GM12874 (cell line): Measurements from ENCODE around the gene HIF3A.

Experiments
- TF ChIP-seq, protein P1 (sequence below): IDR thresholded peaks from 2 replicates; pipeline ENCODE4 v1.5.1; 2011; ENCODE audit warnings: low read depth, mild to moderate bottlenecking, control low read depth, low read length, moderate library complexity; ENCODE audit not compliant: insufficient read depth

HIF3A gene

DNA sequence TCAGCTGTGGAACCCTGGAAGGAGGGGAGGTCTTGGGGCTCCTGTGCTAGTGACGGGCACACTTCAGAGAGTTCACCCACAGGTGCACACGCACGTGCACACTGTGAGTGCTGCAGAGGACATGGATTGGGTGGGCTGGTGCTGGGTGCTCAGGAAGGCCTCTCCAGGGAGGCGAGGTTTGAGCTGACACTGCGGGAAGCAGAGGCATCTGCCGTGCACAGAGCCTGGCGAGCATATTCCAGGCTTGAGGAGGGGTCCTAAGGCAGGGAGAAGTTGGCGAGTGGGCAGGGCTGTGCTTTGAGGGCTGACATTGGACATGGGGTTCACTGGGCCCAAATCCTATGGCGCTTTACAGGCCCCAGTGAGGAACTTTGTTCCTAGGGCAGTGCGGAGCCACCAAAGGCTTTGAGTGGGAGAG lies 90.9 kb downstream of the HIF3A start:
- TF ChIP-seq, protein P1, sequence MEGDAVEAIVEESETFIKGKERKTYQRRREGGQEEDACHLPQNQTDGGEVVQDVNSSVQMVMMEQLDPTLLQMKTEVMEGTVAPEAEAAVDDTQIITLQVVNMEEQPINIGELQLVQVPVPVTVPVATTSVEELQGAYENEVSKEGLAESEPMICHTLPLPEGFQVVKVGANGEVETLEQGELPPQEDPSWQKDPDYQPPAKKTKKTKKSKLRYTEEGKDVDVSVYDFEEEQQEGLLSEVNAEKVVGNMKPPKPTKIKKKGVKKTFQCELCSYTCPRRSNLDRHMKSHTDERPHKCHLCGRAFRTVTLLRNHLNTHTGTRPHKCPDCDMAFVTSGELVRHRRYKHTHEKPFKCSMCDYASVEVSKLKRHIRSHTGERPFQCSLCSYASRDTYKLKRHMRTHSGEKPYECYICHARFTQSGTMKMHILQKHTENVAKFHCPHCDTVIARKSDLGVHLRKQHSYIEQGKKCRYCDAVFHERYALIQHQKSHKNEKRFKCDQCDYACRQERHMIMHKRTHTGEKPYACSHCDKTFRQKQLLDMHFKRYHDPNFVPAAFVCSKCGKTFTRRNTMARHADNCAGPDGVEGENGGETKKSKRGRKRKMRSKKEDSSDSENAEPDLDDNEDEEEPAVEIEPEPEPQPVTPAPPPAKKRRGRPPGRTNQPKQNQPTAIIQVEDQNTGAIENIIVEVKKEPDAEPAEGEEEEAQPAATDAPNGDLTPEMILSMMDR: no peak

GRCh38 chr19:46388311-46389095 lies 91.7 kb downstream of the HIF3A start:
- TF ChIP-seq, protein P1: no peak

DNA sequence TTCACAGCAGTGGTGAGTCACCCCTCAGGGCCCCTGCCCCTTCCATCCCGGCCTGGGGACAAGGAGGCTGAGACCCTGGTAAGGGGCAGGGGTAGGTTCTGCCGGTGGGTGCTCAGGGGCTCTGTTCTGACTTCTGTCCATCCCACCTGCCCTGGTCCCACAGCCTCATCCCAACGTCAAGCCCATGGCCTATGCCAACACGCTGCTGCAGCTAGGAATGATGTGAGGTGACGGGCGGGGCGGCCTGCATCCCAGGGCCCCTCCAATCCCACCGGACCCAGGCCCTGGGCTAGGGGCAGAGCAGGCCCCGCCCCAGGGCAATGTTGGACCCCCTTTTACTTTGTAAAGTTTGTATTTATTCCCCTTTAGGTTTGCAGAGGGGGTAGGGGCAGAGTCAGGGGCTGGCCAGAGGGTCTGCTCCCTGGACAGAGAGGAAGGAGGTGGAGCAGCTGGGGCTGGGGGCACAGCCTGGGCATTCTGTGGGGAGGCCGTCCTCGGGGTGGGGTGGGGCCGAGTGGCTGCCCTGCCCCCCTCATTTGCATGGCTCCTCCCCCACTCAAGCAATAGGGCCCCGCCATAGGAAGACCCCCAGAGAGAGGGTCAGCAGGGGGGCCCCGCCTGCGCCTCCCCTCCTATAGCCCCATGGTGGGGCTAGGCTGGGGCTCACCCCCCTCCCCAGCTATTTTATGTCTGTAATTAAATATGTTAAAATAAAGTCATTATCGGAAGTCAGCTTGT lies 93.4 kb downstream of the HIF3A start:
- TF ChIP-seq, protein P1: no peak

DNA sequence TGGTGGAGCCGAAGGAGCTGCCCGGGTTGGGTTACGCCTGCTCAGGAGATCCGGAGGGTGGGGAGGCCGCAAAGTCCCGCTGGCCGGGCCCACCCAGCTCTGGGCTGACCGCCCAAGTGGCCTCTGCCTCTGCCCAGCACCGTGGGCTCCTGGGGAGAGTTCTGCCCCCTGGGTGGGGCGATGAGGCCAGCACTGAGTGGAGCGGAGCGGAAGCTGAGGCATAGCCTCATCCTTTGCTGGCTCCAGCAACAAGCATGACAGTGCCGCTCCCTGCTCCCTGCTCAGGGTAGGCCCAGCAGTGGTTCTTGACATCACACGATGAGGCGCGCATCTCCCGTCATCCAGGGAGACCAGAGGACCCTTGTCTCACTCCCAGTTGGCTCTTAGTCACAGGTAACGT lies 94.0 kb downstream of the HIF3A start:
- TF ChIP-seq, protein P1: no peak

DNA sequence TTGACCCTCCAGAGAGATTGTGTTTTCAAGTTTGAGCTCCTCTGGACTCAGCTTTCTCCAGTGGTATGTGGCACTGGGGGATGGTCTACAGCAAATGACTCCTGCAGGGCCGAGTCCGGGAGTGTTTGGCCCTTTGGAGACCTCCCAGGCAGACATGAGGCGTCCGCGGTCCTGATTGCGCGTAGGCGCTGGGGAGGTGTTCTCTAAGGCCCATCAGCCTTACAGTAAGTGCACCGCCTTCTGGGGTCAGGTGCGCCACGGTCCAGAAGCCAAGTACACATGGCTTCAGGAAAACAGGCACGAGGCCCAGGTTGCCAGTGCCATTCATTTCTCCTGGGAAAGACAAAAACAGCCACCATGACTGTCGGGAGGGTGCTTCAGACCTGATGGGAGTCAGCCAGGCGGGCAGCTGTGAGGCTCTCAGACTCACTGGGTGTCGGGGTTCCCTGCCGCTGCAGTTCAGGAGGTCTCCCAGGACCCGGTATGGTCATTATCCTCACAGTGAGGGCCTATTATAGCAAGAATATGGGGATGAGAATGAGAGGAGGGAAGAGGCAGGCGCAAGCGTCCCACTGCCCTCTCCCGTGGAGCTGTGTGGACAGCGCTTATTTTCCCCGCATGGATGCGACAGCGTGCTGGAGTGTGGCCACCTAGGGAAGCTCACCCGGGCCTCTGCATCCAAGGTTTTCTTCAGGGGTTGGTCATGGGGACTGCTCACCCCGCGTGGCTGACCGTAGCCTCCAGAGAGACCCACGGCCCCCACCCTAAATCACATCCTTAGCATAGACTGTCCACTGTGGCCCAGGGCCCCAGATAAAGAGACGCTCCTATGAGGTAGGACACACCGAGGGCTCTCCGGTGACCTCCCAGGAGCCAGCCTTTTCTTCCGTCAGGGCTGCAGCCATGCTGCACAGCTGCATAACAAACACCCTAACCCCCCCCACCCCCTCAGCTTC lies 94.7 kb downstream of the HIF3A start:
- TF ChIP-seq, protein P1: no peak

- TF ChIP-seq, protein P1: no peak
Measured at GRCh38 chr19:46392252-46392801, 95.5 kb downstream of the HIF3A start.

GRCh38 chr19:46392837-46393236 lies 96.0 kb downstream of the HIF3A start:
- TF ChIP-seq, protein P1: no peak
